ENCODE data around the gene STK32A. TPM values are rescaled to one million over a fixed set of nuclear protein-coding genes. Genes with fewer than 3 reads are reported as not detected.

Gene STK32A
- total RNA-seq, 1 donor from 2014 or later = 0.23 TPM

GRCh38 chr5:147248561-147248960, 13.7 kb downstream of the STK32A start:
- DNase-seq (ENCODE audit: low spot score) = no peak
- ATAC-seq = no peak

DNA sequence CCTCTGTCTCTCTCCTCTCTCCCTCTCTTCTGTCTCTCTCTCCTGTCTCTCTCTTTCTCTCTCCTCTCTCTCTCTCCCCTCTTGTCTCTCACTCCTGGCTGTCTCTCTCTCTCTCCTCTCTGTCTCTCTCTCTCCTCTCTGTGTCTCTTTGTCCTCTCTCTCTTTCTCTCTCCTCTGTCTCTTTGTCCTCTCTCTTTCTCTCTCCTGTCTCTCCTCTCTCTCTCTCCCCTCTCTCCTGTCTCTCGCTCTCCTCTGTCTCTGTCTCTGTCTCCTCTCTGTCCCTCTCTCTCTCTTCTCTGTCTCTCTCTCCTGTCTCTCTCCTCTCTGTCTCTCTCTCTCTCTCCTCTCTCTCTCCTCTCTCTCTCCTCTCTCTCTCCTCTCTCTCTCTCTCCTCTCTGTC, 25.0 kb downstream of the STK32A start:
- no peak for ATAC-seq

GRCh38 chr5:147267082-147267832, 32.4 kb downstream of the STK32A start:
- DNase-seq (ENCODE audit: low spot score) = no peak
- ATAC-seq = no peak

More for the DNA sequence above, 25.0 kb downstream of the STK32A start:
- DNase-seq (ENCODE audit: low spot score) = no peak

DNA sequence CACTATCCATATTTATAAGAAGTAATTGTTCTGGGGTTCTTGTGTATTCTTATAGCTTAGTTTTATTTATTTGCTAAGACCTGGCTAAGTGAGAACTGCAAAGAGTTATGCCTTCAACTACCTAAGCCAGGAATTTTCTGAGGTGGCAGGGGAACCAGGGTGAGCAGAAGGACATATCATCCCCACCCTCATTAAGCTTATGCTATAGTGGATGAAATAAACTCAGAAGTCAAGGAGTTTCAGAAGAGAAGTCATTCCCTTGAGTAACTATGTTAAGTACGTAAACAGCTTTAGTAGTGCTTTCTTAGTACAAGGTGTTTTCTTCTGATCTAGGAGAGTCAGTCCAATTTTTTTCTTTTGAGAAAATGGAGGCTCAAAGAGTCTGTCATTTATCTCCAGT, 41.7 kb downstream of the STK32A start:
- DNase-seq (ENCODE audit: low spot score) (no peak), ATAC-seq (no peak)

GRCh38 chr5:147286296-147286695, 51.5 kb downstream of the STK32A start:
- DNase-seq (ENCODE audit: low spot score) = no peak
- ATAC-seq = no peak

GRCh38 chr5:147287110-147287509, 52.3 kb downstream of the STK32A start:
- ATAC-seq = no peak
- DNase-seq (ENCODE audit: low spot score) = no peak

- ATAC-seq (peak; percentile 18), DNase-seq (ENCODE audit: low spot score) (no peak)
Measured at GRCh38 chr5:147290261-147290660, 55.4 kb downstream of the STK32A start.

DNA sequence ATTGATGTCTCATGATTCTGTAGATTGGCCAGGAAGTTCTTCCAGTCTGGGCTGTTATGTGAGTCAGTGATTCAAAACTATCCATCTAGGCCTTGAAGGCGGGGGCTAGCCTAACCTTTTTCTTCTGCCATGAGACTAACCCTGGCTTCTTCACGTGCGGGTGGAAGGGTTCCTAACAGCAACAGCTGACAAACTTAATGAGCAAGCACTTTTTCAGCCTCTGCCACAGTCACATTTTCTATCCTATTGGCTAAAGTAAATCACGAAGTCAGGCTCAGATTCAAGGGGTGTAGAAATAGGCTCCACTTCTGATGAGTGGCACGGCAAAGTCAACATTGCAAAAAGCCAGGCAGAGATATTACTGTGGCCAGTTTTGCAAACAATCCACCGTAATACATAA, 68.4 kb downstream of the STK32A start:
- no peak for ATAC-seq
- DNase-seq (ENCODE audit: low spot score) = no peak

- ATAC-seq (no peak), DNase-seq (ENCODE audit: low spot score) (no peak)
Measured at GRCh38 chr5:147303976-147304375, 69.2 kb downstream of the STK32A start.

DNA sequence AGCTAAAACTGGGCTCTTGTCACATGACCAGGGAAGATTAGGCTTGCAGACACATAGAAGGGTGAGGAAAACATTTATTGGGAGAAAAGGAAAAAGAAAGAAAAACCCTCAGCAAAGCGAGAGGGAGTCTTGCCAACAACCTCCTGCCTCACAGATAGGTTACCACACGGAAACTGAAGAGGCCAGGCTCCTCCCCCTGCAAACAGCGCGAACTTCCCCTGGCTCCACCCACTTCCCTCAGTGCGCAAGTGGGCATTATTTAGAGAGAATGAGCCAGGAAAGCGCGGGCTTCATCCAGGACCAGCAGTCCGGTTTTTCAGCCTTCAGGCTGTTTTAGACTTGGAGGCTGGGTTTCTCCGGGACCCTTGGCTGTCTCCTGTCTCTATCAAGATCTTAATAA, 70.3 kb downstream of the STK32A start:
- ATAC-seq = no peak
- no peak for DNase-seq (ENCODE audit: low spot score)

DNA sequence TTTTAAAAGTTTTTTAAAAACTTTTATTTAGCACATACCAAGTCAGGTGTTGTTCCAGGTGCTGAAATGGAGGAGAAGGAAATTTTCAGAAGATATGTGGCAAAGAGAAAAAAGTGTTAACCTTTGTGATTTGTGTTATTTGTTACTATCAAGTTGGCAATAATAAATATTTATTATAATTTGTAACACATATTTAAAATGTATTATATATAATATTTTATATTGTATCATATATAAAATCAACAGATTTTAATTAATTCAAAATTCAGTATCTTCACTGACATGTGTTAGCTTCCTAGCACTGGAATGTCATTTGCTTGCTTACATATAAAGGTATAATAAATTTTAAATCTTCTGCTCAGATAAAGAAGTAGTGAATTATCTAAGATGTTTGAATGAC, 71.5 kb downstream of the STK32A start:
- DNase-seq (ENCODE audit: low spot score) = no peak
- no peak for ATAC-seq

DNA sequence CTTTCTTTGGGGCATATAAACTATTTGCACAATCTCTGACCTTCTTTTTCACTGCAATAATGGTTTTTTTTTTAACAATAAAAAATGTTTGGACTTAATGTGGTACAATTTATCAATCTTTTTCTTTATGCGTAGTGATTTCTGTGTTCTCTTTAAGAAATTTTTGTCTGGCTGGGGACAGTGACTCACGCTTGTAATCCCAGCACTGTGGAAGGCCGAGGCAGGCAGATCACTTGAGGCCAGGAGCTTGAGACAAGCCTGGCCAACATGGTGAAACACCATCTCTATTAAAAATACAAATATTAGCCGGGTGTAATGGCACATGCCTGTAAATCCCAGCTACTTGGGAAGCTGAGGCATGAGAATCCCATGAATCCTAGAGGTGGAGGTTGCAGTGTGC, 72.3 kb downstream of the STK32A start:
- ATAC-seq (no peak), DNase-seq (ENCODE audit: low spot score) (no peak)

- ATAC-seq = no peak
- DNase-seq (ENCODE audit: low spot score) = no peak
Measured at GRCh38 chr5:147309621-147310020, 74.8 kb downstream of the STK32A start.

DNA sequence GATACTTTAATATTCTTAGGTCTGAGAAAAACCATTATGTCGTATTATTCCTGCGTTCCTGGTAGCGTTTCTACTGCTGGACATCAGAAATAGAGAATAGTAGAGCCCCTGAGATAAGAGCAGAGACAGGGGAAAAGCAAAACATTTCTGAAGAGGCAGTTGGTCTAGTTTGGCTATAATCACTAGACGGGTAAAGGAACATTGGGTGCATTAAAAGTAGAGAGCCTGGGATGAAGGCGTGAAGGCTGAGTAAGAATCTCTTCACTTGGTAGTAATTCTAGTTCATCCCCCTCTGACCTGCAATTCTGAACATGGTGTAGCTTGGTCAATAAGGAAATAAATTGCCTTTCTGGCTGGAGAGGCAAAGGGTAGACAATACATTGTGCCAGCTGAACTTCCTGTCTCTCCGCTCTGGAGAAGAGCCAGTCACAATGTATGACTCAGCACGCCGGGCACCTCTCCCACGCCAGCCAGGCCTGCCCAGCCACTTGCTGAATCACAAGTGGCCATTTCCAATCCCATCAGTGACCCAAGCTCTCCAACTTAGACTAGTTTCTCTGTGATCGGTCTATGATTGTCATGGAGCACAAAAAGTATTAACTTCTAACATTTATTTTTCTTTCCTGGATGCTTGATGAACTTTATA, 75.4 kb downstream of the STK32A start:
- peak; percentile 49 for DNase-seq (ENCODE audit: low spot score)
- ATAC-seq = peak; percentile 70

GRCh38 chr5:147317978-147318684, 83.3 kb downstream of the STK32A start:
- DNase-seq (ENCODE audit: low spot score) = no peak
- no peak for ATAC-seq

- no peak for ATAC-seq
Measured at GRCh38 chr5:147321569-147321968, 86.7 kb downstream of the STK32A start.

GRCh38 chr5:147327421-147327820, 92.6 kb downstream of the STK32A start:
- DNase-seq (ENCODE audit: low spot score) (no peak), ATAC-seq (no peak)

More at GRCh38 chr5:147321569-147321968, 86.7 kb downstream of the STK32A start:
- no peak for DNase-seq (ENCODE audit: low spot score)

- ATAC-seq = no peak
- DNase-seq (ENCODE audit: low spot score) = no peak
Measured at GRCh38 chr5:147327905-147328304, 93.1 kb downstream of the STK32A start.

GRCh38 chr5:147332658-147333057, 97.8 kb downstream of the STK32A start:
- ATAC-seq (no peak), DNase-seq (ENCODE audit: low spot score) (no peak)

- no peak for DNase-seq (ENCODE audit: low spot score)
- no peak for ATAC-seq
Measured at GRCh38 chr5:147336876-147337275, 102.0 kb downstream of the STK32A start.

GRCh38 chr5:147339313-147339712, 104.5 kb downstream of the STK32A start:
- no peak for ATAC-seq
- DNase-seq (ENCODE audit: low spot score) = no peak

DNA sequence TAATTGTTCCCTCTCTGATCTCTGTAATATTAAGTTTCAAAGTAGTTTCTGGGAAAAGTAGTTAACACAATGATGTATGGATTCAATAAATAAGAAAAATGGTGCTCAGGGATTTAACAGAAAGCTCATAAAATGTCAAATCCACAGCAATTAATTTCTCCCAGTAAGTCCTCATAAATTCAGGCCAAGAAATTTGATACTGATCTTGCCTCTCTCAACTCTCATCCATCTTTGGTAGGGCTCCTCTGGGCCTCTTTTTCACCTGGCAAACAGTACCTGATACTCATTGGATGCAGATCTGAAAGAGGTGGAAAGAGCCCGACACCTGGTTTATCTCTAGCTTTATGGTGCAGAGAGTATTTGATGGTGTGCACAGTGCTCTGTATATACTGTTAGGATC, 106.1 kb downstream of the STK32A start:
- no peak for DNase-seq (ENCODE audit: low spot score)
- no peak for ATAC-seq
